Measurements from ENCODE around the gene LRMDA. TPM values are rescaled to one million over a fixed set of nuclear protein-coding genes. Genes with fewer than 3 reads are reported as not detected.

LRMDA gene
- total and polyA plus RNA-seq, 2 donors (not counting 3 experiments of a cell fraction or from before 2014, with no cell fraction given): 9.7 to 18.0 TPM

GRCh38 chr10:75550191-75550590, 118.8 kb downstream of the LRMDA start:
- intact Hi-C loops (cut with micrococcal nuclease): no loop called here
- Histone ChIP-seq H3K4me2 (ENCODE audit: insufficient read depth, low read length) (no peak overlapping the region), H3K9me3 (replicated peaks; ENCODE audit: control insufficient read depth, insufficient read depth, low read length) (no peaks in the 10 kb centered on the region), H3K4me3 (replicated peaks in 1 of 3; ENCODE audit: insufficient read depth in 1 of 3, low read depth in 1 of 3, low read length in 3 of 3) (no peak overlapping the region), H3K9ac (replicated peaks; ENCODE audit: extremely low read depth, insufficient read depth, low read length) (no peak overlapping the region), H2AFZ (ENCODE audit: low read depth, low read length) (no peak overlapping the region), H3K9me1 (replicated peaks; ENCODE audit: control insufficient read depth, extremely low read depth, insufficient read depth, low read length) (no peaks in the 10 kb centered on the region), H3K27me3 (ENCODE audit: control insufficient read depth in 2 of 2, insufficient read depth in 2 of 2, low read length in 2 of 2) (no peaks in the 10 kb centered on the region), H3K36me3 (ENCODE audit: control insufficient read depth in 2 of 2, extremely low read depth in 1 of 2, insufficient read depth in 2 of 2, low read length in 2 of 2) (no peaks in the 10 kb centered on the region), H3K79me2 (ENCODE audit: control insufficient read depth, insufficient read depth, low read length) (no peaks in the 10 kb centered on the region), H4K20me1 (replicated peaks; ENCODE audit: control insufficient read depth, extremely low read depth, insufficient read depth, low read length) (no peaks in the 10 kb centered on the region), H3K4me1 (ENCODE audit: control insufficient read depth, extremely low read depth, insufficient read depth, low read length) (no peaks in the 10 kb centered on the region), H3K27ac (ENCODE audit: insufficient read depth, low read depth, low read length) (no peak overlapping the region)
- POLR2A ChIA-PET: no interaction called here
- no TSS peak for BruUV-seq (replicated peaks)
- CTCF ChIA-PET: no interaction called here
- TF ChIP-seq POLR2AphosphoS5 (IDR thresholded peaks at IDR 0.05; ENCODE audit: insufficient read depth, low read depth, low read length) (no peak), FOS (IDR thresholded peaks at IDR 0.05; ENCODE audit: borderline replicate concordance, insufficient read depth, low read length) (no peak), CTCF (IDR thresholded peaks at IDR 0.05; ENCODE audit: extremely low read depth in 1 of 2, insufficient read depth in 1 of 2, low read depth in 1 of 2, low read length in 2 of 2) (no peak), GATA2 (IDR thresholded peaks at IDR 0.05; ENCODE audit: insufficient read depth, insufficient read length, low read depth, low read length) (no peak), POLR2A (IDR thresholded peaks at IDR 0.05; ENCODE audit: low read depth, low read length) (no peak), EZH2 (IDR thresholded peaks at IDR 0.05; ENCODE audit: borderline replicate concordance, low read depth, low read length, severe bottlenecking) (no peak), MAX (IDR thresholded peaks at IDR 0.05; ENCODE audit: insufficient read depth, insufficient read length) (no peak)
- FAIRE-seq (no peak), DNase-seq (ENCODE audit: low read depth, low spot score) (no peak)
- dilution Hi-C loops (cut with MboI; ENCODE audit: extremely low pct_ligation_motif_present, low sequenced_read_pairs): no loop called here
